Measurements from ENCODE around the gene LRCOL1.

DNA sequence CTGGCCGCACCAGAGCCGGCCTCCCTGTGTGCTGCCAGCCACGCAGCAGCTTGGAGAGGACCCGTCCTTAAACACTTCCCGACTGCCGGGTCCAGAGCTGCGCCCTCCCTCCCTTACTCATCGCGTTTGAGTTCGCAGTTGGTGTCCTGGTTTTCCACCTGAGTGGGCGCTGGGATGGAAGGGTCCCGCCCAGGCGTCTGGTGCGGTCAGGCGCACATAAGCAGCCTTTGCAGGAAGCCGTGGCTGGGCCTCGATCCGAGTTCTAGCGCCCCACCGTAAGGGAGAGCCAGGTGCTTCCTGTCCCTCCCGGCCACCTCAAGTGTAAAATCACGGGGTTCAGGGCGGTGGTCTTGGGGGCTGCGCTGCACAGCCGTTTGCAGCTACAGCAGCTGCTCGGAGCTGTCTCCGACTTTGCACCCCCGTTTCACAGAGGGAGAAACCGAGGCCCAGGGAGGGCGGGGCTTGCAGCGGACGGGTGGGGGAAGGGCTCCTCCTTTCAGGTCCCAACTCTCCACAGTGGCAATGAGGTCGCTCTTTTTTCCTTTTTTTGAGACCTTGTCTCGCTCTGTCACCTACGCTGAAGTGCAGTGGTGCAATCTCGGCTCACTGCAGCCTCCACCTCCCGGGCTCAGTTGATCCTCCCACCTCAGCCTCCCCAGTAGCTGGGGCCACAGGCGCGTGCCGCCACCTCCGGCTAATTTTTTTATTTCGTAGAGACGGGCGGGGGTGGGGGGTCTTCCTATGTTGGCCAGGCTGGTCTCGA lies 51.3 kb downstream of the LRCOL1 start:
- TF ChIP-seq, protein P1, sequence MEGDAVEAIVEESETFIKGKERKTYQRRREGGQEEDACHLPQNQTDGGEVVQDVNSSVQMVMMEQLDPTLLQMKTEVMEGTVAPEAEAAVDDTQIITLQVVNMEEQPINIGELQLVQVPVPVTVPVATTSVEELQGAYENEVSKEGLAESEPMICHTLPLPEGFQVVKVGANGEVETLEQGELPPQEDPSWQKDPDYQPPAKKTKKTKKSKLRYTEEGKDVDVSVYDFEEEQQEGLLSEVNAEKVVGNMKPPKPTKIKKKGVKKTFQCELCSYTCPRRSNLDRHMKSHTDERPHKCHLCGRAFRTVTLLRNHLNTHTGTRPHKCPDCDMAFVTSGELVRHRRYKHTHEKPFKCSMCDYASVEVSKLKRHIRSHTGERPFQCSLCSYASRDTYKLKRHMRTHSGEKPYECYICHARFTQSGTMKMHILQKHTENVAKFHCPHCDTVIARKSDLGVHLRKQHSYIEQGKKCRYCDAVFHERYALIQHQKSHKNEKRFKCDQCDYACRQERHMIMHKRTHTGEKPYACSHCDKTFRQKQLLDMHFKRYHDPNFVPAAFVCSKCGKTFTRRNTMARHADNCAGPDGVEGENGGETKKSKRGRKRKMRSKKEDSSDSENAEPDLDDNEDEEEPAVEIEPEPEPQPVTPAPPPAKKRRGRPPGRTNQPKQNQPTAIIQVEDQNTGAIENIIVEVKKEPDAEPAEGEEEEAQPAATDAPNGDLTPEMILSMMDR (IDR thresholded peaks at IDR 0.05) = no peak
- TF ChIP-seq POLR2A (IDR thresholded peaks at IDR 0.05) = no peak
- no peak for TF ChIP-seq POLR2AphosphoS5 (IDR thresholded peaks at IDR 0.05; ENCODE audit: insufficient read depth in 1 of 2, low read depth in 1 of 2)
